Tibial nerve (tissue), 4 donors: Measurements from ENCODE around the gene RIN3. TPM values are rescaled to one million over a fixed set of nuclear protein-coding genes. Genes with fewer than 3 reads are reported as not detected.

Experiments
- DNase-seq, 2 donors: peaks; one replicate each; pipeline ENCODE4 v3.0.0-alpha.2; 2019; ENCODE audit warnings: low spot score in 2 of 2
- H3K27ac ChIP-seq, 4 donors: fragments of 200-600 bp; sonication (generic) in 3 of 4; one replicate each; pipeline ENCODE4 v1.5.1; 2017 to 2019; ENCODE audit warnings: mild to moderate bottlenecking in 1 of 4
- H3K27me3 ChIP-seq, 2 donors: fragments of 200-600 bp; sonication (generic) in 1 of 2; one replicate each; pipeline versions ENCODE4 v1.5.1 to v1.6.0; 2017 to 2019
- H3K36me3 ChIP-seq, 3 donors: fragments of 200-600 bp; sonication (generic); one replicate each; pipeline ENCODE4 v1.5.1; 2018 to 2019
- H3K4me1 ChIP-seq, 4 donors: fragments of 200-600 bp; sonication (generic) in 3 of 4; one replicate each; pipeline ENCODE4 v1.5.1; 2017 to 2019
- H3K4me3 ChIP-seq, 4 donors: fragments of 200-600 bp; sonication (generic) in 3 of 4; one replicate each; pipeline ENCODE4 v1.5.1; 2017 to 2019; ENCODE audit warnings: mild to moderate bottlenecking in 1 of 4, moderate library complexity in 1 of 4
- H3K9me3 ChIP-seq, 4 donors: fragments of 200-600 bp; sonication (generic) in 3 of 4; one replicate each; pipeline ENCODE4 v1.5.1; 2017 to 2019
- EP300 ChIP-seq, 2 donors: sonication (generic); formaldehyde crosslinking; IDR thresholded peaks; one replicate each; pipeline ENCODE4 v1.6.1; 2017; ENCODE audit warnings: antibody characterized with exemption in 2 of 2, mild to moderate bottlenecking in 1 of 2
- POLR2A ChIP-seq, 2 donors: fragments of 450-650 bp; IDR thresholded peaks; one replicate each; pipeline ENCODE4 v1.6.1; 2017; ENCODE audit warnings: antibody characterized with exemption in 2 of 2, mild to moderate bottlenecking in 2 of 2, moderate library complexity in 2 of 2
- WGBS, 2 donors: methylation state at CpG; one replicate each; pipeline ENCODE4 v1.1.5; 2018; 5-methylcytosine and 5-hydroxymethylcytosine counted together
- total RNA-seq, 4 donors: library from RNA; depleted of rRNA; stranded (reverse); fragments of >200 nt; gene quantifications; one replicate each; pipeline ENCODE4 v1.1.0, GENCODE V29; 2016
- TF ChIP-seq, protein P1 (sequence below), 5 experiments: fragments of 200-600 bp in 3 of 5; fragments of 450-650 bp in 2 of 5; sonication (generic) in 3 of 5; IDR thresholded peaks; one replicate each; pipeline ENCODE4 v1.5.1; 2016 to 2019; ENCODE audit warnings: antibody characterized with exemption in 5 of 5, mild to moderate bottlenecking in 3 of 5, moderate library complexity in 2 of 5

RIN3 gene
- total RNA-seq, 4 donors from 2014 or later, result 14.2 to 34.2 (median 15.5) TPM

DNA sequence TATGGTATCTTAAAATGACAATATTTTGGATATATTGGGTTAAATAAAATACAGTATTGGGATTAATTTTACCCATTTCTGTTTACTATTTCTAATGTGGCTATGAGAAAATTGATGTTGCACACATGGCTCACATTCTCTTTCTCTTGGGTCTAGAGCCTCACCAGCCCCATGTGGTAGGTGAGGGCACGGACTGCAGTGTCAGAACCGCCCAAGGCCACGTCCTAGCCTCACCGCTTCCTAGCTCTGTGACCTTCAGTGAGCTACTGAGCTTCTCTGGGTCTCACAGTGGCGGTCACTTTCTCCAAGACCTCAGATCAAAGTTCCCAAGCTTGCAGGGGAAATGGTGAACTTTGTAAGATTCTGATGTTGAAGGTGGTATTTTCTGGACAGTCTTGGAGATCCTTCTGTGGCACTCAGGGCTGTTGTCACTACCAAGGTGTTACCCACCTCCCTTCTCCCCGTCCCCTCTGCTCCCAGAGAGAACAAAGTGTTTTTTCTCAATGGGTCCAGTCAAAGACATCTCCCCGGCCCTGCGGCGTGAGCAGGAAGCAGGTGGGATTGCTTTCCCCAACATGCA is 87.6 kb downstream of the RIN3 start:
- TF ChIP-seq EP300 (IDR thresholded peaks at IDR 0.05) (no peak), POLR2A (IDR thresholded peaks at IDR 0.05) (no peak)
- TF ChIP-seq, protein P1, sequence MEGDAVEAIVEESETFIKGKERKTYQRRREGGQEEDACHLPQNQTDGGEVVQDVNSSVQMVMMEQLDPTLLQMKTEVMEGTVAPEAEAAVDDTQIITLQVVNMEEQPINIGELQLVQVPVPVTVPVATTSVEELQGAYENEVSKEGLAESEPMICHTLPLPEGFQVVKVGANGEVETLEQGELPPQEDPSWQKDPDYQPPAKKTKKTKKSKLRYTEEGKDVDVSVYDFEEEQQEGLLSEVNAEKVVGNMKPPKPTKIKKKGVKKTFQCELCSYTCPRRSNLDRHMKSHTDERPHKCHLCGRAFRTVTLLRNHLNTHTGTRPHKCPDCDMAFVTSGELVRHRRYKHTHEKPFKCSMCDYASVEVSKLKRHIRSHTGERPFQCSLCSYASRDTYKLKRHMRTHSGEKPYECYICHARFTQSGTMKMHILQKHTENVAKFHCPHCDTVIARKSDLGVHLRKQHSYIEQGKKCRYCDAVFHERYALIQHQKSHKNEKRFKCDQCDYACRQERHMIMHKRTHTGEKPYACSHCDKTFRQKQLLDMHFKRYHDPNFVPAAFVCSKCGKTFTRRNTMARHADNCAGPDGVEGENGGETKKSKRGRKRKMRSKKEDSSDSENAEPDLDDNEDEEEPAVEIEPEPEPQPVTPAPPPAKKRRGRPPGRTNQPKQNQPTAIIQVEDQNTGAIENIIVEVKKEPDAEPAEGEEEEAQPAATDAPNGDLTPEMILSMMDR (IDR thresholded peaks at IDR 0.05), result no peak
- whole genome bisulfite sequencing, 2 donors, result 89 to 94% methylated on average over 9 of the region's 9 CpGs
- H3K9me3 ChIP-seq, result peaks cover 0 to 8% (median 0%) of the 10 kb centered on the region in 4 donors
- no peak overlapping the region for H3K27ac ChIP-seq
- no peaks in the 10 kb centered on the region for H3K36me3 ChIP-seq
- DNase-seq, result no peak
- no peaks in the 10 kb centered on the region for H3K27me3 ChIP-seq
- H3K4me3 ChIP-seq, result no peak overlapping the region
- H3K4me1 ChIP-seq, result peaks cover 0 to 16% (median 5%) of the 10 kb centered on the region in 4 donors

DNA sequence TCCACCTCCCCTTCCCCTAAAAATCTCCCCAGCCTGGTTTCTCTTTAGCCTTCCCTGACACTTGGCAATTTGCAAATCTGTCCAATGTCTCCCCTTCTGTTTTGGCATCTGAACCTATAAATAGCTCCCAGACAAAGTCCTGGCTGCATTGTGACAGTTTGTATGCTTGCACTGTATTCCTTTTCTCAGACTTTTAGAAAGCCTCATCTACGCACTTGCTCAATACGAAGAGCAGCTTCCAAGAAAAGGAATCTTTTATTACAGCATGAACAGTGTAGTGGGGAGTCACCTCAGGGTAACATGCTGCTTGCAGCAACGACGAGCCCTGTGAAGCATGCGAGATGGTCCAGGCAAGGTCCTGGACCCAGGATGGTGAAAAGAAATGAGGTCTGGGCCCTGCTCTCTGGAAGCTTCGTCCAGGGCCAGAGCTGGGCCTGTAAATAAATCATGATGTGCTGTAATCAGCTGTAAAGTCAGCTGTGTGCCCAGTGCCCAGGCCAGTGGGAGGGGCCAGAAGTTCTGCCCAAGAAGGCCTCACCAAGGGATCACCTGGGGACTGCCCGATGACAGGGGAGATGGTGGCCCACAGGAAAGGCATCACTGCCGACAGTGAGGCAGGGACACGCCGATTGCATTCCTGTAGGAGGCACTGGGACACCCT is 88.3 kb downstream of the RIN3 start:
- peaks cover 0 to 16% (median 5%) of the 10 kb centered on the region in 4 donors for H3K4me1 ChIP-seq
- DNase-seq, result no peak
- H3K27ac ChIP-seq, result no peak overlapping the region
- no peak overlapping the region for H3K4me3 ChIP-seq
- H3K27me3 ChIP-seq, result no peaks in the 10 kb centered on the region
- no peaks in the 10 kb centered on the region for H3K36me3 ChIP-seq
- TF ChIP-seq EP300 (IDR thresholded peaks at IDR 0.05), result no peak
- no peak for TF ChIP-seq POLR2A (IDR thresholded peaks at IDR 0.05)
- TF ChIP-seq, protein P1 (IDR thresholded peaks at IDR 0.05), result no peak
- WGBS, 2 donors, result 73 to 84% methylated on average over 8 to 10 of the region's 10 CpGs
- peaks cover 0 to 14% (median 0%) of the 10 kb centered on the region in 4 donors for H3K9me3 ChIP-seq

DNA sequence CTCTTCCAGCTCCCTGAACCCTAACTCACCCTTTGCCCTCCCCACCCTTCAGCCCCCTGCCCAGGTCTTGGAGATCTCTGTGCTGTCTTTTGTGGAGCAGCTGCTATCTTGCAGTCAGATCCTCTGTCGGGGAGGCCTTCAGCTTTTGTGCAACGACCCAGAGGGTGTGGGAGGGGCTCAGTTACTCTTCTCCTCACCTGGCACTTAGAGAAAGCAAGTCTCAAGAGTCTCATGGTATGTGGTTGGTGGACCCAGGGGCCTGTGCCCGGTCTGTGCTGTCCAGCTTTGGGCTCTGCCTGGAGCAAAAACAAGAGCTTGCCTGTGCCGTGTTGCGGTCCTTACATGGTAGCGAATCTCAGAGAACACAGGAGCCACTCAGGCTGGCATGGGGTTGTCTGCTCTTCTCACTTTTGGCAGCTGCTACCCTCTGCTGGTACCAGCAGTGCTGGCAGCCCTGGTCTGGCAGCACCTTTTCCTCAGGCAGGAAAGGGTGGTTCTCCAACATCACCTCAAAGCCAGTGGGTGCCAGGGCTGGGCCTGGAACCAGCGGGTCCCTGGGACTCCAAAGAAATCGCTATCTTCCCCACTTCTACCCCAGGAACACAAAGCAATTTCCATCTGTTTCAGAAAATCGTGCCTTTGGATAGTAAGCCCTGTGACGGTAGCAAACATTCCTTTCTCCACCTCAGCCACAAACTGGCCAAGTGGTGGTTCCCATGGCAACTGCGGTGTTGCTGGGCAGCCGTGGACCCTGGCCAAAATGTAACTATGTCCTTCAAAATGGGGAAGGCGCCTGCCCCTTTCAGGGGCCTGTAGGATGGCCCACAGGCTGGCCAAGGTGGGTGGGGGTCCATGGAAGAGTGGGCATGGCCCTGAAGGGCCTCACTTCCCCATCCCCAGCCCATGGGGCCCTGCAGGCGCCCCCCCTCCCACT is 90.0 kb downstream of the RIN3 start:
- TF ChIP-seq, protein P1 (IDR thresholded peaks at IDR 0.05), result no peak
- TF ChIP-seq POLR2A (IDR thresholded peaks at IDR 0.05), result no peak
- no peak for TF ChIP-seq EP300 (IDR thresholded peaks at IDR 0.05)
- Histone ChIP-seq H3K27me3 (no peaks in the 10 kb centered on the region), H3K9me3 (peaks cover 0 to 7% (median 0%) of the 10 kb centered on the region in 4 donors), H3K27ac (no peak overlapping the region), H3K36me3 (no peaks in the 10 kb centered on the region), H3K4me3 (no peak overlapping the region), H3K4me1 (peaks cover 0 to 16% (median 5%) of the 10 kb centered on the region in 4 donors)
- no peak for DNase-seq
- WGBS, 2 donors, result 64 to 66% methylated on average over 13 to 14 of the region's 14 CpGs

DNA sequence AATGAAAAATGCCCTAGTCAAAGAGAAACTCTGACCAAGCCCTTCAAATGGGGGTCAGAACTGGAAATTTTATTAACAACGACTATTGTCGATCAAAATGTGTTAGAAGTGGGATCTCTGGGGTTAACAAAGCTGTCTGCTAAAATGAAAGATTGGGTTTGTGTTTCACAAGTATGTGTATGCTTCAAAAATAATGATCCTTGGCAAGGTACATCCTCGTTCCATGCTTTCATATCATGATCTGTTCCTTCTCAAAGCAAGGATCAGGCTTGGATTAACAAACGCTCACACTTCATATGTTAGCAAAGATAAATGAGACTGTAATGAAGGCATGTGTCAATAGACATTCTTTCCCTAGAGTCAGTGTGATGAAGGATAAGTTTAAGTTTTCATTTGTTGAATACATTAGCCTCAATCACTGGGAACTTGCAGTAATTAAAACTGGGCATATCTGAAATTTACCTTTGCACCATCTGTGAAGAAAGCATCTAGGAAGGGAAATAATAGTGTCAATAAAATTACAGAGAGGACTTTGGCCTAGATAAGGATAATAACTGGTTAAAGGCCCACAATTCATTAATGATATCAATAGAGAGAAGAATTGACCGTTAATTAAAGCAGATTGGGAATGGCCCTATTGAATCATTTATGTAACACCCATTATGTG is 91.8 kb downstream of the RIN3 start:
- DNase-seq, result no peak
- Histone ChIP-seq H3K27ac (no peak overlapping the region), H3K4me1 (peaks cover 0 to 5% (median 0%) of the 10 kb centered on the region in 4 donors), H3K4me3 (no peak overlapping the region), H3K27me3 (no peaks in the 10 kb centered on the region), H3K36me3 (no peaks in the 10 kb centered on the region), H3K9me3 (peaks cover 0 to 7% (median 0%) of the 10 kb centered on the region in 4 donors)
- 78 to 92% methylated on average over 5 of the region's 5 CpGs for WGBS, 2 donors
- TF ChIP-seq, protein P1 (IDR thresholded peaks at IDR 0.05), result no peak
- TF ChIP-seq EP300 (IDR thresholded peaks at IDR 0.05), result no peak
